WTC11 (cell line): ENCODE results near the gene C19orf25. TPM values are rescaled to one million over a fixed set of nuclear protein-coding genes. Genes with fewer than 3 reads are reported as not detected.

Experiments used
- ATAC-seq: fragments of 200-7000 bp; cut with Tn5 transposase; 2 replicates; pipeline ENCODE4 v1.10.0; 2021; ENCODE audit warnings: mild to moderate bottlenecking, moderate library complexity
- CTCF ChIA-PET: fragments of 300-600 bp; sonication (Branson Sonifier 250); formaldehyde crosslinking; loops from one replicate; lab custom pipeline; 2021; ENCODE audit warnings: antibody characterized with exemption; lab: Charles Lee
- POLR2A ChIA-PET: fragments of 350-600 bp; sonication (Branson Sonifier 250); formaldehyde crosslinking; loops from one replicate; lab custom pipeline; 2021; ENCODE audit warnings: antibody characterized with exemption; lab: Charles Lee
- DNase-seq: peaks from one replicate; pipeline ENCODE4 v3.0.0; 2021; ENCODE audit warnings: low spot score
- H3K27ac Mint-ChIP-seq: 2 replicates; pipeline ENCODE4 v1.8.0; 2021; ENCODE audit warnings: mixed read lengths
- H3K27me3 Mint-ChIP-seq: 2 replicates; pipeline ENCODE4 v1.8.0; 2021; ENCODE audit warnings: low read depth, mild to moderate bottlenecking, moderate library complexity, mixed read lengths
- H3K36me3 Mint-ChIP-seq: 2 replicates; pipeline ENCODE4 v1.8.0; 2021; ENCODE audit warnings: mixed read lengths
- H3K4me1 Mint-ChIP-seq: 2 replicates; pipeline ENCODE4 v1.8.0; 2022; ENCODE audit warnings: mixed read lengths
- H3K4me3 Mint-ChIP-seq: 2 replicates; pipeline ENCODE4 v1.8.0; 2021; ENCODE audit warnings: mild to moderate bottlenecking, moderate library complexity, mixed read lengths
- H3K9me3 Mint-ChIP-seq: 2 replicates; pipeline ENCODE4 v1.8.0; 2021; ENCODE audit warnings: mixed read lengths
- CREB1 ChIP-seq: sonication (generic); formaldehyde crosslinking; IDR thresholded peaks from 2 replicates; pipeline ENCODE4 v1.8.0; 2023; ENCODE audit warnings: mild to moderate bottlenecking, missing genetic modification reagents
- E2F4 ChIP-seq: sonication (generic); formaldehyde crosslinking; IDR thresholded peaks from 2 replicates; pipeline ENCODE4 v1.8.1; 2022; ENCODE audit warnings: low read depth, mild to moderate bottlenecking, moderate library complexity, missing genetic modification reagents, borderline replicate concordance
- ELF4 ChIP-seq: sonication (generic); formaldehyde crosslinking; IDR thresholded peaks from 2 replicates; pipeline ENCODE4 v1.8.1; 2022; ENCODE audit warnings: low read depth, mild to moderate bottlenecking, moderate library complexity, missing genetic modification reagents
- EMX1 ChIP-seq: fragments of 250-450 bp; sonication (Bioruptor Pico); IDR thresholded peaks from 2 replicates; pipeline ENCODE4 v1.8.0; 2021; ENCODE audit warnings: mild to moderate bottlenecking
- GABPB1 ChIP-seq: sonication (generic); formaldehyde crosslinking; IDR thresholded peaks from 2 replicates; pipeline ENCODE4 v1.8.1; 2023; ENCODE audit warnings: mild to moderate bottlenecking, missing genetic modification reagents
- GTF2I ChIP-seq: fragments of 250-450 bp; sonication (Bioruptor Pico); conservative IDR thresholded peaks from 2 replicates; pipeline ENCODE4 v1.4.0; 2021; ENCODE audit warnings: mild to moderate bottlenecking
- HMGXB4 ChIP-seq: sonication (generic); formaldehyde crosslinking; IDR thresholded peaks from 2 replicates; pipeline ENCODE4 v1.8.1; 2023; ENCODE audit warnings: mild to moderate bottlenecking, moderate library complexity, missing genetic modification reagents
- IRF1 ChIP-seq: sonication (generic); formaldehyde crosslinking; IDR thresholded peaks from 2 replicates; pipeline ENCODE4 v1.8.0; 2023; ENCODE audit warnings: missing genetic modification reagents
- IRF2 ChIP-seq: sonication (generic); formaldehyde crosslinking; IDR thresholded peaks from 2 replicates; pipeline ENCODE4 v1.8.0; 2022; ENCODE audit warnings: low read depth, missing genetic modification reagents, borderline replicate concordance
- MXD4 ChIP-seq: fragments of 250-450 bp; sonication (Bioruptor Pico); IDR thresholded peaks from 2 replicates; pipeline ENCODE4 v1.8.0; 2021; ENCODE audit warnings: mild to moderate bottlenecking, moderate library complexity, borderline replicate concordance
- OVOL2 ChIP-seq: fragments of 250-450 bp; sonication (Bioruptor Pico); IDR thresholded peaks from 2 replicates; pipeline ENCODE4 v1.9.0; 2021; ENCODE audit warnings: mild to moderate bottlenecking, borderline replicate concordance
- RORB ChIP-seq: fragments of 250-450 bp; sonication (Bioruptor Pico); IDR thresholded peaks from 2 replicates; pipeline ENCODE4 v1.9.0; 2021; ENCODE audit warnings: mild to moderate bottlenecking
- SMAD3 ChIP-seq: sonication (generic); formaldehyde crosslinking; IDR thresholded peaks from 2 replicates; pipeline ENCODE4 v1.8.0; 2022; ENCODE audit warnings: missing genetic modification reagents, mild to moderate bottlenecking, borderline replicate concordance
- TP53 ChIP-seq: sonication (generic); formaldehyde crosslinking; IDR thresholded peaks from 2 replicates; pipeline ENCODE4 v1.8.1; 2023; ENCODE audit warnings: mild to moderate bottlenecking, missing genetic modification reagents
- ZNF232 ChIP-seq: sonication (generic); formaldehyde crosslinking; IDR thresholded peaks from 2 replicates; pipeline ENCODE4 v1.8.0; 2022; ENCODE audit warnings: mild to moderate bottlenecking, missing genetic modification reagents
- ZNF317 ChIP-seq: sonication (generic); formaldehyde crosslinking; IDR thresholded peaks from 2 replicates; pipeline ENCODE4 v1.8.1; 2023; ENCODE audit warnings: low read depth, mild to moderate bottlenecking, moderate library complexity, missing genetic modification reagents, borderline replicate concordance
- ZNF416 ChIP-seq: fragments of 250-450 bp; sonication (Bioruptor Pico); IDR thresholded peaks from 2 replicates; pipeline ENCODE4 v1.9.0; 2021; ENCODE audit warnings: mild to moderate bottlenecking, inconsistent platforms
- total RNA-seq: library from RNA; stranded (reverse); gene quantifications from 3 replicates; pipeline ENCODE4 v1.2.3, GENCODE V29; 2021
- TF ChIP-seq, protein P1 (sequence below): fragments of 200-600 bp; IDR thresholded peaks from 2 replicates; pipeline ENCODE4 v1.8.0; 2022; ENCODE audit warnings: antibody characterized with exemption
- TF ChIP-seq, protein P2 (sequence below): sonication (generic); formaldehyde crosslinking; conservative IDR thresholded peaks from 2 replicates; pipeline ENCODE4 v1.8.1; 2022; ENCODE audit warnings: mild to moderate bottlenecking, missing genetic modification reagents

C19orf25 gene
- total RNA-seq, 1 experiment from 2014 or later: 65.7 TPM

DNA sequence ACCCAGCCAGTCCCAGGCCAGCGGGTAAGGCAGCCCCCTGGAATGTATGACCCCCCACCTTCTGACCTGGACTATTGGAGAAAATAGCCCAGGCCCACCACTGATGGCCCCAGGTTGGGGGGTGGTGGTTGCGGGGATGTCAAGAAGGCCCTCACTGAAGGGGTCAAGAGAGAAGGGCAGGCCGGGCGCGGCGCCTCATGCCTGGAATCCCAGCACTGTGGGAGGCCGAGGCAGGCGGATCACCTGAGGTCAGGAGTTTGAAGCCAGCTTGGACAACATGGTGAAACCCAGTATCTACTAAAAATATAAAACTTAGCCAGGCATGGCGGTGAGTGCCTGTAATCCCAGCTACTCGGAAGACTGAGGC is 35.3 kb upstream of the C19orf25 start:
- no peak overlapping the region for H3K27ac Mint-ChIP-seq
- H3K36me3 Mint-ChIP-seq: no peaks in the 10 kb centered on the region
- H3K9me3 Mint-ChIP-seq: peaks cover 14% of the 10 kb centered on the region
- ChIA-PET POLR2A (no interaction called here), CTCF (interaction anchor here (0.7 to 1.8 kb wide), 7 partner anchors 9 to 1099 kb away, joined by 3 to 8 read pairs (median 4); partner anchors contain the start of gene PLK5)
- H3K27me3 Mint-ChIP-seq: peaks cover 43% of the 10 kb centered on the region
- no peaks in the 10 kb centered on the region for H3K4me1 Mint-ChIP-seq
- peak overlapping the region; percentile 36; the same call in 1 of the 2 replicates for H3K4me3 Mint-ChIP-seq
- ATAC-seq (no peak), DNase-seq (no peak)
- TF ChIP-seq E2F4: no peak
- no peak for TF ChIP-seq ZNF317 (CRISPR knock-in tag)
- TF ChIP-seq ZNF232 (CRISPR knock-in tag): no peak
- TF ChIP-seq, protein P1, sequence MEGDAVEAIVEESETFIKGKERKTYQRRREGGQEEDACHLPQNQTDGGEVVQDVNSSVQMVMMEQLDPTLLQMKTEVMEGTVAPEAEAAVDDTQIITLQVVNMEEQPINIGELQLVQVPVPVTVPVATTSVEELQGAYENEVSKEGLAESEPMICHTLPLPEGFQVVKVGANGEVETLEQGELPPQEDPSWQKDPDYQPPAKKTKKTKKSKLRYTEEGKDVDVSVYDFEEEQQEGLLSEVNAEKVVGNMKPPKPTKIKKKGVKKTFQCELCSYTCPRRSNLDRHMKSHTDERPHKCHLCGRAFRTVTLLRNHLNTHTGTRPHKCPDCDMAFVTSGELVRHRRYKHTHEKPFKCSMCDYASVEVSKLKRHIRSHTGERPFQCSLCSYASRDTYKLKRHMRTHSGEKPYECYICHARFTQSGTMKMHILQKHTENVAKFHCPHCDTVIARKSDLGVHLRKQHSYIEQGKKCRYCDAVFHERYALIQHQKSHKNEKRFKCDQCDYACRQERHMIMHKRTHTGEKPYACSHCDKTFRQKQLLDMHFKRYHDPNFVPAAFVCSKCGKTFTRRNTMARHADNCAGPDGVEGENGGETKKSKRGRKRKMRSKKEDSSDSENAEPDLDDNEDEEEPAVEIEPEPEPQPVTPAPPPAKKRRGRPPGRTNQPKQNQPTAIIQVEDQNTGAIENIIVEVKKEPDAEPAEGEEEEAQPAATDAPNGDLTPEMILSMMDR: no peak
- no peak for TF ChIP-seq EMX1 (CRISPR knock-in tag)
- TF ChIP-seq HMGXB4 (CRISPR knock-in tag): no peak

GRCh38 chr19:1513499-1514294 is 34.7 kb upstream of the C19orf25 start:
- ChIA-PET POLR2A (no interaction called here), CTCF (interaction anchor here (0.5 to 1.8 kb wide), 6 partner anchors 10 to 1100 kb away, joined by 3 to 8 read pairs (median 4); partner anchors contain the start of gene PLK5)
- Mint-ChIP-seq H3K9me3 (peaks cover 14% of the 10 kb centered on the region), H3K36me3 (no peaks in the 10 kb centered on the region), H3K4me1 (no peaks in the 10 kb centered on the region), H3K27me3 (peaks cover 49% of the 10 kb centered on the region), H3K27ac (no peak overlapping the region), H3K4me3 (peak overlapping the region; percentile 36)
- ATAC-seq (peak; percentile 49), DNase-seq (peak; percentile 74)
- TF ChIP-seq IRF1 (no peak), SMAD3 (CRISPR knock-in tag) (no peak), TP53 (CRISPR knock-in tag) (no peak), IRF2 (CRISPR knock-in tag) (no peak), MXD4 (CRISPR knock-in tag) (no peak), CREB1 (CRISPR knock-in tag) (no peak), GTF2I (CRISPR knock-in tag) (0 out of 2 replicates have a peak, but pooled peaks have one; percentile 11), ELF4 (CRISPR knock-in tag) (no peak), OVOL2 (CRISPR knock-in tag) (no peak), ZNF416 (no peak), RORB (no peak), GABPB1 (CRISPR knock-in tag) (no peak)
- TF ChIP-seq, protein P1: peak; percentile 77
- TF ChIP-seq, protein P2, sequence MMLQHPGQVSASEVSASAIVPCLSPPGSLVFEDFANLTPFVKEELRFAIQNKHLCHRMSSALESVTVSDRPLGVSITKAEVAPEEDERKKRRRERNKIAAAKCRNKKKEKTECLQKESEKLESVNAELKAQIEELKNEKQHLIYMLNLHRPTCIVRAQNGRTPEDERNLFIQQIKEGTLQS: no peak
